ENCODE results near the gene ZNF827.

ZNF827 gene

DNA sequence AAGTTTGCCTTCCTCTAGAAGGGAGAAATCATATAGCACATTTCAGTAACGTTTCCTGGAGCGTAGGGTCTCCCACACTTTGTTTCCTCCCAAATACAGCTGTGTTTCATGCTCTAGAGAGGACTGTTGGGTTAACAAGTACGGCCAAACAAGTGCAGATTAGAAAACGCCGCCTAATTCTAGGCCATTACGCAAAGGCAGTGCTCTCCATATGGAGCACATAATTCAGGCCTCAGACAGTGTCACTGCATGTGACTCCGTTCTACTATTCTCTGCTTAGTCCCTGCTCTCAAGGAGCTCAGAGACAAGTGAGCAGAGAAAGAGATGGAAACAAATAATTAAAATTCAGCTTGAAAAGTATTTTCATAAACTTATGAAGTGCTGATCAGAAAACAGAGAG is 11.6 kb downstream of the ZNF827 start:
- Histone ChIP-seq H3F3A (ENCODE audit: insufficient read depth) (no peaks in the 10 kb centered on the region; the same call in 1 of the 2 replicates), H3K4me3 (ENCODE audit: insufficient read depth, low read length, poor library complexity, severe bottlenecking) (no peak overlapping the region), H4K20me1 (ENCODE audit: low read depth, low read length) (peaks cover 4% of the 10 kb centered on the region; the same call in 1 of the 2 replicates), H3K27ac (ENCODE audit: low read depth, low read length) (no peak overlapping the region), H3K27me3 (ENCODE audit: low read length) (no peaks in the 10 kb centered on the region), H3K36me3 (ENCODE audit: low read length) (peaks cover 7% of the 10 kb centered on the region; the same call in 1 of the 2 replicates), H3K9ac (ENCODE audit: low read length) (no peak overlapping the region), H2AFZ (ENCODE audit: low read depth, low read length, severe bottlenecking) (no peak overlapping the region), H3K79me2 (ENCODE audit: insufficient read depth, low read length) (peaks cover 100% of the 10 kb centered on the region), H3K9me3 (ENCODE audit: insufficient read depth, low read length) (no peaks in the 10 kb centered on the region), H3K4me2 (ENCODE audit: low read depth, low read length, poor library complexity, severe bottlenecking) (no peak overlapping the region), H3K9me2 (replicated peaks; ENCODE audit: insufficient read depth, low read length) (no peaks in the 10 kb centered on the region)
- TF ChIP-seq, protein P1, sequence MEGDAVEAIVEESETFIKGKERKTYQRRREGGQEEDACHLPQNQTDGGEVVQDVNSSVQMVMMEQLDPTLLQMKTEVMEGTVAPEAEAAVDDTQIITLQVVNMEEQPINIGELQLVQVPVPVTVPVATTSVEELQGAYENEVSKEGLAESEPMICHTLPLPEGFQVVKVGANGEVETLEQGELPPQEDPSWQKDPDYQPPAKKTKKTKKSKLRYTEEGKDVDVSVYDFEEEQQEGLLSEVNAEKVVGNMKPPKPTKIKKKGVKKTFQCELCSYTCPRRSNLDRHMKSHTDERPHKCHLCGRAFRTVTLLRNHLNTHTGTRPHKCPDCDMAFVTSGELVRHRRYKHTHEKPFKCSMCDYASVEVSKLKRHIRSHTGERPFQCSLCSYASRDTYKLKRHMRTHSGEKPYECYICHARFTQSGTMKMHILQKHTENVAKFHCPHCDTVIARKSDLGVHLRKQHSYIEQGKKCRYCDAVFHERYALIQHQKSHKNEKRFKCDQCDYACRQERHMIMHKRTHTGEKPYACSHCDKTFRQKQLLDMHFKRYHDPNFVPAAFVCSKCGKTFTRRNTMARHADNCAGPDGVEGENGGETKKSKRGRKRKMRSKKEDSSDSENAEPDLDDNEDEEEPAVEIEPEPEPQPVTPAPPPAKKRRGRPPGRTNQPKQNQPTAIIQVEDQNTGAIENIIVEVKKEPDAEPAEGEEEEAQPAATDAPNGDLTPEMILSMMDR (IDR thresholded peaks at IDR 0.05; ENCODE audit: insufficient read depth, low read length, poor library complexity, severe bottlenecking) = no peak
- TF ChIP-seq EZH2phosphoT487 (conservative IDR thresholded peaks at IDR 0.05; ENCODE audit: low read length) = no peak

DNA sequence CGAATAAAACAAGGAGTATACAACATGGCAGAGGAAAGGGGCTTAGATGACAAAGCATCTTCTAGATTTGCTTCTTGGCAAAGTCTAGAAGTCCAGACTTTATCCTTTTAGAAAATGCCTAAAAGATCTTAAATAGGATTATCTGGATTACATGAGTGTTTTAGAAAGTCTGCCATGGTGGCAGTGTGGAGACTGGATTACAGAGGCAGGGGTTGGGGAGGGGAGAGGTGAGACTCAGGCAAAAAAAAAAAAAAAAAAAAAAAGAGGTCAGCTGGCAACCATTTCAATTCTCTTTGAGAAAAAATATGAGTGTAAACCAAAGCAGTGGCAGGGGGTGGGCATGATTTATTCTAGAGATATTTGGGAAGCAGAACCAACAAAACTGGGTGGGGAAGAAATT is 17.4 kb downstream of the ZNF827 start:
- Histone ChIP-seq H3K4me2 (ENCODE audit: low read depth, low read length, poor library complexity, severe bottlenecking) (no peak overlapping the region), H3F3A (ENCODE audit: insufficient read depth) (no peaks in the 10 kb centered on the region), H3K9ac (ENCODE audit: low read length) (no peak overlapping the region), H3K9me3 (ENCODE audit: insufficient read depth, low read length) (no peaks in the 10 kb centered on the region), H3K4me3 (ENCODE audit: insufficient read depth, low read length, poor library complexity, severe bottlenecking) (no peak overlapping the region), H3K36me3 (ENCODE audit: low read length) (peaks cover 7% of the 10 kb centered on the region; the same call in 1 of the 2 replicates), H3K79me2 (ENCODE audit: insufficient read depth, low read length) (peaks cover 100% of the 10 kb centered on the region), H3K27me3 (ENCODE audit: low read length) (no peaks in the 10 kb centered on the region), H2AFZ (ENCODE audit: low read depth, low read length, severe bottlenecking) (no peak overlapping the region), H3K27ac (ENCODE audit: low read depth, low read length) (no peak overlapping the region), H3K9me2 (replicated peaks; ENCODE audit: insufficient read depth, low read length) (no peaks in the 10 kb centered on the region), H4K20me1 (ENCODE audit: low read depth, low read length) (peaks cover 19% of the 10 kb centered on the region)
- TF ChIP-seq, protein P1 (IDR thresholded peaks at IDR 0.05; ENCODE audit: insufficient read depth, low read length, poor library complexity, severe bottlenecking) = no peak
- TF ChIP-seq EZH2phosphoT487 (conservative IDR thresholded peaks at IDR 0.05; ENCODE audit: low read length) = no peak

DNA sequence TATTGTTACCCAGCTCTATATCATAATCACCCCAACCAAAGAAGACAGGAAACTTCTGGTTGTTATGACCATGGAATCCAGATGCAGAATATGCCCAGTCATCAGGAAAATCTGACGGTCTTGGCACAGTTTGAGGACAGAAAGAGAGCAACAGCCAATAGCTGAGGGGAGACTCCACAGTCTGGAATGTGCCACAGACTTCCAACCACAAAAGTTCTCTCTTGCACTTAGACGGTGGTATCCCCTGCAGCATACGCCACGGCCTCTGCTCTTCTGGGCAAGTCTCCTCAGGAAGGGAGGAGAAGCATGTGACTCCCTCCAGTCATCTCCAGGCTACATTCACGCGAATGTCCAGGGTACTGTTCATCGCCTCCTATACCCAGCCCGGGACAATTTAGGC is 18.4 kb downstream of the ZNF827 start:
- Histone ChIP-seq H3F3A (ENCODE audit: insufficient read depth) (no peaks in the 10 kb centered on the region), H3K9me2 (replicated peaks; ENCODE audit: insufficient read depth, low read length) (no peaks in the 10 kb centered on the region), H3K36me3 (ENCODE audit: low read length) (no peaks in the 10 kb centered on the region), H3K4me2 (ENCODE audit: low read depth, low read length, poor library complexity, severe bottlenecking) (no peak overlapping the region), H4K20me1 (ENCODE audit: low read depth, low read length) (peaks cover 17% of the 10 kb centered on the region), H3K27me3 (ENCODE audit: low read length) (no peaks in the 10 kb centered on the region), H3K4me3 (ENCODE audit: insufficient read depth, low read length, poor library complexity, severe bottlenecking) (no peak overlapping the region), H3K9ac (ENCODE audit: low read length) (no peak overlapping the region), H2AFZ (ENCODE audit: low read depth, low read length, severe bottlenecking) (no peak overlapping the region), H3K9me3 (ENCODE audit: insufficient read depth, low read length) (no peaks in the 10 kb centered on the region), H3K79me2 (ENCODE audit: insufficient read depth, low read length) (peaks cover 100% of the 10 kb centered on the region), H3K27ac (ENCODE audit: low read depth, low read length) (no peak overlapping the region)
- TF ChIP-seq, protein P1 (IDR thresholded peaks at IDR 0.05; ENCODE audit: insufficient read depth, low read length, poor library complexity, severe bottlenecking) = no peak
